H9 (cell line): ENCODE data around the gene IQSEC1. TPM values are rescaled to one million over a fixed set of nuclear protein-coding genes. Genes with fewer than 3 reads are reported as not detected.

Experiments used
- DNase-seq: peaks from one replicate; pipeline ENCODE4 v3.0.0-alpha.2; 2017
- H2AFZ ChIP-seq: one replicate; pipeline ENCODE4 v1.6.1; 2013; ENCODE audit warnings: mild to moderate bottlenecking, low read length, control low read depth, moderate library complexity
- H2AK5ac ChIP-seq: 2 replicates; pipeline ENCODE4 v1.6.1; 2013; ENCODE audit warnings: low read length, control low read depth, mixed read lengths; ENCODE audit not compliant: insufficient read length
- H2BK120ac ChIP-seq: one replicate; pipeline ENCODE4 v1.6.1; 2013; ENCODE audit warnings: low read depth, mild to moderate bottlenecking, low read length, control low read depth, inconsistent platforms; ENCODE audit not compliant: poor library complexity, severe bottlenecking
- H2BK12ac ChIP-seq: 2 replicates; pipeline ENCODE4 v1.6.1; 2013; ENCODE audit warnings: low read length, control low read depth, mixed read lengths, low read depth; ENCODE audit not compliant: insufficient read length
- H2BK15ac ChIP-seq: 2 replicates; pipeline ENCODE4 v1.6.1; 2013; ENCODE audit warnings: low read depth, low read length, control low read depth
- H2BK20ac ChIP-seq: one replicate; pipeline ENCODE4 v1.6.1; 2013; ENCODE audit warnings: low read depth, mild to moderate bottlenecking, low read length, control low read depth, inconsistent platforms; ENCODE audit not compliant: poor library complexity, severe bottlenecking
- H2BK5ac ChIP-seq: 2 replicates; pipeline ENCODE4 v1.6.1; 2013; ENCODE audit warnings: low read length, control low read depth, mixed read lengths; ENCODE audit not compliant: insufficient read length
- H3K14ac ChIP-seq: 2 replicates; pipeline ENCODE4 v1.6.1; 2013; ENCODE audit warnings: low read length, control low read depth; ENCODE audit not compliant: insufficient read depth
- H3K18ac ChIP-seq: 2 replicates; pipeline ENCODE4 v1.6.1; 2013; ENCODE audit warnings: low read depth, mild to moderate bottlenecking, mixed read lengths, low read length, control low read depth; ENCODE audit not compliant: insufficient read length
- H3K23ac ChIP-seq: 2 replicates; pipeline ENCODE4 v1.6.1; 2013; ENCODE audit warnings: low read length, control low read depth, mixed read lengths, low read depth; ENCODE audit not compliant: insufficient read length
- H3K23me2 ChIP-seq: 2 replicates; pipeline ENCODE4 v1.6.1; 2013; ENCODE audit warnings: low read depth, mild to moderate bottlenecking, mixed read lengths, low read length, control low read depth; ENCODE audit not compliant: insufficient read length, poor library complexity, severe bottlenecking
- H3K27ac ChIP-seq: 2 replicates; pipeline ENCODE4 v1.5.1; 2013; ENCODE audit warnings: low read length, control low read depth, mixed read lengths, low read depth; ENCODE audit not compliant: insufficient read length
- H3K27me3 ChIP-seq: 2 replicates; pipeline ENCODE4 v1.6.1; 2013; ENCODE audit warnings: low read length, control low read depth, inconsistent platforms; ENCODE audit not compliant: insufficient read depth
- H3K4ac ChIP-seq: 2 replicates; pipeline ENCODE4 v1.6.1; 2013; ENCODE audit warnings: low read depth, mild to moderate bottlenecking, control low read depth, inconsistent platforms, low read length, moderate library complexity
- H3K4me1 ChIP-seq: 2 replicates; pipeline ENCODE4 v1.6.1; 2013; ENCODE audit warnings: low read length, control low read depth, inconsistent platforms; ENCODE audit not compliant: insufficient read depth
- H3K4me2 ChIP-seq: 2 replicates; pipeline ENCODE4 v1.6.1; 2013; ENCODE audit warnings: low read length, control low read depth, mixed read lengths; ENCODE audit not compliant: insufficient read length, insufficient read depth
- H3K56ac ChIP-seq: 2 replicates; pipeline ENCODE4 v1.6.1; 2013; ENCODE audit warnings: low read depth, mild to moderate bottlenecking, mixed read lengths, low read length, control low read depth; ENCODE audit not compliant: insufficient read length
- H3K79me1 ChIP-seq: 2 replicates; pipeline ENCODE4 v1.6.1; 2013; ENCODE audit warnings: low read depth, mild to moderate bottlenecking, moderate library complexity, low read length, control low read depth, inconsistent platforms; ENCODE audit not compliant: insufficient read depth, poor library complexity, severe bottlenecking
- H3K79me2 ChIP-seq: 2 replicates; pipeline ENCODE4 v1.6.1; 2013; ENCODE audit warnings: low read length, control low read depth, inconsistent platforms; ENCODE audit not compliant: insufficient read depth
- H3K9ac ChIP-seq: 2 replicates; pipeline ENCODE4 v1.6.1; 2013; ENCODE audit warnings: low read length, control low read depth, mixed read lengths; ENCODE audit not compliant: insufficient read length; ENCODE audit errors: extremely low read depth
- H3K9me3 ChIP-seq: one replicate; pipeline ENCODE4 v1.6.1; 2013; ENCODE audit warnings: low read depth, low read length, inconsistent platforms; ENCODE audit not compliant: control insufficient read depth
- H3T11ph ChIP-seq: one replicate; pipeline ENCODE4 v1.6.1; 2013; ENCODE audit warnings: mild to moderate bottlenecking, low read length, control low read depth, inconsistent platforms
- H4K20me1 ChIP-seq: one replicate; pipeline ENCODE4 v1.6.1; 2013; ENCODE audit not compliant: control insufficient read depth, insufficient read length, insufficient read depth
- H4K5ac ChIP-seq: 2 replicates; pipeline ENCODE4 v1.6.1; 2013; ENCODE audit warnings: low read depth, mild to moderate bottlenecking, mixed read lengths, low read length, control low read depth; ENCODE audit not compliant: insufficient read length
- H4K8ac ChIP-seq: replicated peaks from 2 replicates; pipeline ENCODE4 v1.6.1; 2013; ENCODE audit warnings: low read length, control low read depth, mixed read lengths, low read depth; ENCODE audit not compliant: insufficient read length
- H4K91ac ChIP-seq: 2 replicates; pipeline ENCODE4 v1.6.1; 2013; ENCODE audit warnings: low read depth, mild to moderate bottlenecking, moderate library complexity, mixed read lengths, low read length, control low read depth; ENCODE audit not compliant: insufficient read length
- H3K27ac Mint-ChIP-seq, 3 experiments: 2 replicates in 2 of 3; 3 replicates in 1 of 3; pipeline ENCODE4 v1.8.0; 2020 to 2021; ENCODE audit warnings: mixed read lengths in 3 of 3, mild to moderate bottlenecking in 1 of 3, moderate library complexity in 1 of 3
- H3K27me3 Mint-ChIP-seq: 2 replicates; pipeline ENCODE4 v1.8.0; 2021; ENCODE audit warnings: low read depth, mild to moderate bottlenecking, moderate library complexity, mixed read lengths
- H3K36me3 Mint-ChIP-seq, 3 experiments: 2 replicates in 2 of 3; 3 replicates in 1 of 3; pipeline ENCODE4 v1.8.0; 2020 to 2021; ENCODE audit warnings: low read depth in 3 of 3, mixed read lengths in 3 of 3; ENCODE audit not compliant: insufficient read depth in 1 of 3
- H3K4me1 Mint-ChIP-seq, 2 experiments: 2 replicates each; pipeline ENCODE4 v1.8.0; 2020; ENCODE audit warnings: mixed read lengths in 2 of 2
- H3K4me3 Mint-ChIP-seq, 2 experiments: 2 replicates in 1 of 2; 3 replicates in 1 of 2; pipeline ENCODE4 v1.8.0; 2020 to 2021; ENCODE audit warnings: mild to moderate bottlenecking in 2 of 2, mixed read lengths in 2 of 2, moderate library complexity in 1 of 2
- H3K9me3 Mint-ChIP-seq, 2 experiments: 2 replicates in 1 of 2; 3 replicates in 1 of 2; pipeline ENCODE4 v1.8.0; 2020; ENCODE audit warnings: mild to moderate bottlenecking in 2 of 2, mixed read lengths in 2 of 2, moderate library complexity in 1 of 2
- WGBS: extraction: QIAGEN DNeasy Blood & Tissue Kit; methylation state at CpG from one replicate; pipeline ENCODE4 v1.1.7; 2013; ENCODE audit warnings: missing lambda C conversion rate, low lambda C conversion rate, mixed read lengths; ENCODE audit not compliant: insufficient read length; ENCODE audit errors: extremely low coverage; 5-methylcytosine and 5-hydroxymethylcytosine counted together
- total RNA-seq: library from RNA; stranded (reverse); gene quantifications from 2 replicates; pipeline ENCODE4 v1.2.1, GENCODE V29; 2021
- TF ChIP-seq, protein P1 (sequence below): fragments of 200-600 bp; sonication (generic); conservative IDR thresholded peaks from 3 replicates; pipeline ENCODE4 v1.8.0; 2021; ENCODE audit warnings: antibody characterized with exemption, mild to moderate bottlenecking

Gene IQSEC1
- total RNA-seq, 1 experiment from 2014 or later: 19.1 TPM

DNA sequence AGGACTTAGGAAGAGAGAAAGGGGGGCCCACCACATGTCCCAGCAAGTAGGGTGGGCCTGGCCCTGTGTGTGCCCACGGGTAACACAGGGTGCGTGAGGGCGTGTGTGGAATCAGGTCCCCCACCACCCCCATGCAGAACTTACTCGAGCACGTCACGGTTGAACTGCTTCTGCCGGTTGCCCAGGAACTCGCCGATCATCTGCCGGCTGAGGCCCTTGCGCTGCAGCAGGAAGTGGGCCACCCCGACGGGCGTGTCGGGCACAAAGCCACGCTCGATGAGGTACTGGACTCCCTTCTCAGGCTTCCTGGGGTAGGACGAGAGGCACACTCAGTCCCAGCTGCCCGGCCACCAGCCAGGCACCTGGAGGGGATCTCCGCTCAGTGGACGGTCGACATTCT lies 148.8 kb downstream of the IQSEC1 start:
- Histone ChIP-seq H2BK15ac (no peak overlapping the region), H3K4me1 (no peaks in the 10 kb centered on the region), H2AFZ (no peak overlapping the region), H4K20me1 (no peaks in the 10 kb centered on the region), H3K56ac (no peak overlapping the region), H3T11ph (no peak overlapping the region), H3K14ac (no peak overlapping the region; the same call in 1 of the 2 replicates), H3K9ac (no peak overlapping the region), H3K23me2 (no peaks in the 10 kb centered on the region), H3K4me2 (no peak overlapping the region), H3K27me3 (no peaks in the 10 kb centered on the region), H4K5ac (no peak overlapping the region), H3K9me3 (no peaks in the 10 kb centered on the region), H3K27ac (no peak overlapping the region), H2BK120ac (no peak overlapping the region), H3K79me2 (no peaks in the 10 kb centered on the region), H4K91ac (no peak overlapping the region), H3K79me1 (no peaks in the 10 kb centered on the region), H3K23ac (no peak overlapping the region), H2AK5ac (no peak overlapping the region), H3K18ac (no peak overlapping the region), H3K4ac (no peak overlapping the region), H2BK5ac (no peak overlapping the region), H2BK20ac (no peak overlapping the region), H2BK12ac (no peak overlapping the region), H4K8ac (no peak overlapping the region)
- Mint-ChIP-seq H3K9me3 (no peaks in the 10 kb centered on the region), H3K36me3 (peaks cover 0 to 18% (median 13%) of the 10 kb centered on the region in 3 experiments; a peak in 5 of 7 replicates), H3K4me1 (no peaks in the 10 kb centered on the region), H3K27me3 (no peaks in the 10 kb centered on the region), H3K27ac (no peak overlapping the region; a peak in 1 of 7 replicates), H3K4me3 (no peak overlapping the region)
- no peak for DNase-seq
- WGBS: no CpG with 5 or more reads among the region's 22 CpGs
- TF ChIP-seq, protein P1, sequence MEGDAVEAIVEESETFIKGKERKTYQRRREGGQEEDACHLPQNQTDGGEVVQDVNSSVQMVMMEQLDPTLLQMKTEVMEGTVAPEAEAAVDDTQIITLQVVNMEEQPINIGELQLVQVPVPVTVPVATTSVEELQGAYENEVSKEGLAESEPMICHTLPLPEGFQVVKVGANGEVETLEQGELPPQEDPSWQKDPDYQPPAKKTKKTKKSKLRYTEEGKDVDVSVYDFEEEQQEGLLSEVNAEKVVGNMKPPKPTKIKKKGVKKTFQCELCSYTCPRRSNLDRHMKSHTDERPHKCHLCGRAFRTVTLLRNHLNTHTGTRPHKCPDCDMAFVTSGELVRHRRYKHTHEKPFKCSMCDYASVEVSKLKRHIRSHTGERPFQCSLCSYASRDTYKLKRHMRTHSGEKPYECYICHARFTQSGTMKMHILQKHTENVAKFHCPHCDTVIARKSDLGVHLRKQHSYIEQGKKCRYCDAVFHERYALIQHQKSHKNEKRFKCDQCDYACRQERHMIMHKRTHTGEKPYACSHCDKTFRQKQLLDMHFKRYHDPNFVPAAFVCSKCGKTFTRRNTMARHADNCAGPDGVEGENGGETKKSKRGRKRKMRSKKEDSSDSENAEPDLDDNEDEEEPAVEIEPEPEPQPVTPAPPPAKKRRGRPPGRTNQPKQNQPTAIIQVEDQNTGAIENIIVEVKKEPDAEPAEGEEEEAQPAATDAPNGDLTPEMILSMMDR: no peak
